ENCODE results near the gene ARHGAP26.

Gene ARHGAP26

GRCh38 chr5:143059355-143059754, 289.2 kb downstream of the ARHGAP26 start:
- Histone ChIP-seq H3K4me1 (ENCODE audit: insufficient read depth, low read length, severe bottlenecking) (peaks cover 20% of the 10 kb centered on the region), H3K4me2 (ENCODE audit: low read length) (no peak overlapping the region)

DNA sequence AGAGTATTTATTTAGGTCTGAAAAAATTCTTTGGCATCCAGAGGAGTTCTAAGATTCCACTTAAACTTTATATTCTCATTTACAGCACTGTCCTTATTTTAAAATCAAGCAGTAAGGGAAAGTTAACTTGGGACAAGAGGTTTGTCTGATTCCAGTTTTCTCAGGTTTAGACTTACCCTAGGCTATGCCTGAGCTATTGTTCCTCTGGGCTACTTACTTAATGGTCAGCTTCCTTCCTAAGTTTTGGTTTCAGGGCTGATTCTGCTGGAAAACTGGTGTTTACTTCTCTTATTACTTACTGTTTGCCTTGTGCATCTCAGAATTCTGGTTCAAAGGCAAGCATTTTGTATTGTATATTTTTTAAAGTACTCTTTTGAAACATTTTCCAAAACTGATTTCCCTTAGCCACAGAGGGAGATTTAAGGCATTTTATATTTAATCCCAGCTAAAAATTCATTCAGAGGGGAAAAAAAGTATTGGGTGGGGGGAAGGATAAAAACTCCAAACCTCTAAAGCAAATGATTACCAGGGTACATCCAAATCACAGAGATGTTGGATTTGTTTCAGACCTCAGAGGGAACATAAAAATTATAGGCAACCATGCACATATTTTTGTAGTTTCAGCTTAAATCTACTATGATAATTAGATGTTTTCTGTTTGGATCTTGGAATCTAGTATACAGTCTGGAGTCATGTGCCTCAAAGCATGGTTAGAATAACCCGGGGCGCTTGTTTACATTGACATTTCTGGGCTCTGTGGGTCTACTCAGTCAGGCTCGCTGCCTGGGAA, 290.0 kb downstream of the ARHGAP26 start:
- H3K79me2 ChIP-seq (ENCODE audit: insufficient read depth, low read length) = no peaks in the 10 kb centered on the region
- H3K27ac ChIP-seq (ENCODE audit: low read depth, low read length, poor library complexity, severe bottlenecking) = no peak overlapping the region
- no peak overlapping the region for H3K4me3 ChIP-seq (ENCODE audit: low read depth, low read length, poor library complexity, severe bottlenecking)
- H4K20me1 ChIP-seq (ENCODE audit: insufficient read depth, low read length) = no peaks in the 10 kb centered on the region
- H3K4me1 ChIP-seq (ENCODE audit: insufficient read depth, low read length, severe bottlenecking) = peaks cover 12% of the 10 kb centered on the region
- no peaks in the 10 kb centered on the region for H3K9me3 ChIP-seq (ENCODE audit: low read length)
- H3K9ac ChIP-seq (ENCODE audit: low read length) = no peak overlapping the region
- no peaks in the 10 kb centered on the region for H3K9me2 ChIP-seq (ENCODE audit: low read depth, low read length)
- no peaks in the 10 kb centered on the region for H3K36me3 ChIP-seq (ENCODE audit: insufficient read depth, low read length)
- no peaks in the 10 kb centered on the region for H3K27me3 ChIP-seq (ENCODE audit: insufficient read depth, low read length)
- no peaks in the 10 kb centered on the region for H3F3A ChIP-seq (ENCODE audit: insufficient read depth, low read length)
- H3K4me2 ChIP-seq (ENCODE audit: low read length) = no peak overlapping the region
- no peak for TF ChIP-seq EZH2 (IDR thresholded peaks at IDR 0.05; ENCODE audit: borderline replicate concordance, low read length)
- no peak overlapping the region for H2AFZ ChIP-seq (ENCODE audit: low read length)

More at GRCh38 chr5:143059355-143059754, 289.2 kb downstream of the ARHGAP26 start:
- no peaks in the 10 kb centered on the region for H4K20me1 ChIP-seq (ENCODE audit: insufficient read depth, low read length)
- H3K36me3 ChIP-seq (ENCODE audit: insufficient read depth, low read length) = no peaks in the 10 kb centered on the region
- no peaks in the 10 kb centered on the region for H3K27me3 ChIP-seq (ENCODE audit: insufficient read depth, low read length)
- no peak overlapping the region for H2AFZ ChIP-seq (ENCODE audit: low read length)
- no peak for TF ChIP-seq CTCF (IDR thresholded peaks at IDR 0.05; ENCODE audit: low read length)
- no peak for TF ChIP-seq EZH2 (IDR thresholded peaks at IDR 0.05; ENCODE audit: borderline replicate concordance, low read length)
- no peak overlapping the region for H3K4me3 ChIP-seq (ENCODE audit: low read depth, low read length, poor library complexity, severe bottlenecking)
- no peak overlapping the region for H3K9ac ChIP-seq (ENCODE audit: low read length)
- H3K79me2 ChIP-seq (ENCODE audit: insufficient read depth, low read length) = no peaks in the 10 kb centered on the region
- no peaks in the 10 kb centered on the region for H3F3A ChIP-seq (ENCODE audit: insufficient read depth, low read length)
- H3K27ac ChIP-seq (ENCODE audit: low read depth, low read length, poor library complexity, severe bottlenecking) = no peak overlapping the region
- H3K9me2 ChIP-seq (ENCODE audit: low read depth, low read length) = no peaks in the 10 kb centered on the region
- no peaks in the 10 kb centered on the region for H3K9me3 ChIP-seq (ENCODE audit: low read length)

- Histone ChIP-seq H3K4me3 (ENCODE audit: low read depth, low read length, poor library complexity, severe bottlenecking) (no peak overlapping the region), H3K4me1 (ENCODE audit: insufficient read depth, low read length, severe bottlenecking) (peaks cover 18% of the 10 kb centered on the region), H3K36me3 (ENCODE audit: insufficient read depth, low read length) (no peaks in the 10 kb centered on the region), H3F3A (ENCODE audit: insufficient read depth, low read length) (no peaks in the 10 kb centered on the region), H3K4me2 (ENCODE audit: low read length) (no peak overlapping the region), H3K27me3 (ENCODE audit: insufficient read depth, low read length) (no peaks in the 10 kb centered on the region), H3K27ac (ENCODE audit: low read depth, low read length, poor library complexity, severe bottlenecking) (no peak overlapping the region), H3K9ac (ENCODE audit: low read length) (no peak overlapping the region), H4K20me1 (ENCODE audit: insufficient read depth, low read length) (no peaks in the 10 kb centered on the region), H3K79me2 (ENCODE audit: insufficient read depth, low read length) (no peaks in the 10 kb centered on the region), H3K9me2 (ENCODE audit: low read depth, low read length) (no peaks in the 10 kb centered on the region), H3K9me3 (ENCODE audit: low read length) (no peaks in the 10 kb centered on the region), H2AFZ (ENCODE audit: low read length) (no peak overlapping the region)
- TF ChIP-seq CTCF (IDR thresholded peaks at IDR 0.05; ENCODE audit: low read length) (no peak), EZH2 (IDR thresholded peaks at IDR 0.05; ENCODE audit: borderline replicate concordance, low read length) (no peak)
Observed at GRCh38 chr5:143061161-143061945, 291.2 kb downstream of the ARHGAP26 start.
